ENCODE measurements around the gene ATP6V1G3.
"Not testable (repeated sequence)": the region's sequence is repeated elsewhere in the genome, so short reads cannot be mapped to it uniquely, and the experiment has no call there.

Gene ATP6V1G3

GRCh38 chr1:198496216-198497143, 44.0 kb downstream of the ATP6V1G3 start:
- no peak for DNase-seq

- no peak for DNase-seq
These were observed 44.8 kb downstream of the ATP6V1G3 start for GRCh38 chr1:198495631-198496030.

DNA sequence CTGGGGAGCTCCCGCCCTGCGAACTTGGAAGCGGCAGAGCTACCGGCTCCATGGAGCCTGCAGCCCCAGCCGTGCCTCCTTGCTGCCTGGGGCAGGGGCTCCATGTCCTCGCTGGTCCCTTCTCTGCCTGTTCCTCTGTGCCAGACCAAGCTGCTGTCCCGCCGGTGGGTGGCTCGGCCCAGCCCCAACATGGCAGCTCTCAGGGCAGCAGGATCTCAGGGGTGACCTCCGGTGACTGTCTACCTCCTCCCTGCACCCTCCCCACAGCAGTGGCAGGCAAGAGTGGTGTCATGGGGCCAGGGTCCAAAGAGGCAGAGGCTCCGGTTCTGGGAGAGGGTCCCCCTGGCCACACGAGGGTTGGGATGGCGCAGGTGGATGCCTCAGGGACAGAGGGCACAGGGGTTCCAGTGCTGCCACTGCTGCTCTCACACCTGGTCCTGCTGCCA, 45.8 kb downstream of the ATP6V1G3 start:
- DNase-seq, result no peak

DNA sequence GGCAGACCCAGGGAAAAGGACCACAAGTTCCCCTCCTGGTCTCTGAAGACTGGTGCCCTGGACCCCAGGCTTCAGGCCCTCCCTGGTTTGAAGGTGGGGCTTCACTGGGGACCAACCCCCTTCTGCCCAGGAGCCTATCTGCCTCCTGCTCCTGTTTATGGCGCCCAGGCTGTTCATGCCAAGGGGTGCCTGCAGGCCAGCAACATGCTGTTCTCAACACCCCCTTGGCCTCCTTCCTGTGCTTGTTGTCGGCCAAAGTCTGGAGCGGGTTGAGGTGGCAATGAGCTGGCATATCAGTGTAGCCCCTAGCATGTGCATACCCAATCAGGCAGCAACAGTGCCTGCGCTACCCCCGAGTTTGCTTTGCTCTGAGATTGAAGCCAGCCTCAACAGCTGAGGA, 46.3 kb downstream of the ATP6V1G3 start:
- DNase-seq, result no peak

DNA sequence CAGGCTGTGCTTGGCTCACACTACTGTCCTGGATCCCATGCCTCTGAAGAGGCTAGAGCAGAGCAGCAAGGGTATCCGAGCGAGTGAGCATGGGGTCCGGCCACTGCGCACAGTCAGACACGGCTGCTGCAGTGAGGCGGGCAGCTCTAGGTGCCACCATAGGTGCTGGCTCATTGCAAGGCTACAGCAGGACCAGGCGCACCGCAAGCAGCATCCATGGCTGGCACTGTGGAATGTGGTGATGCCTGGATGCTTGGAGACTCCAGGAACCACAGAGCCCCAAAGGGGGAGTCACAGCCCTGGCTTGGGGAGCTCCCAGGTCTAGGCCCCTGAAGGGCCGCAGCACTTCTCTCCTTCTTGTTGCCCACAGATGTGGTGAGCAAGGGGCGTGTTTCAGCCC, 47.2 kb downstream of the ATP6V1G3 start:
- no peak for DNase-seq

GRCh38 chr1:198492872-198493271, 47.6 kb downstream of the ATP6V1G3 start:
- DNase-seq, result no peak

GRCh38 chr1:198491596-198491995, 48.9 kb downstream of the ATP6V1G3 start:
- DNase-seq, result no peak

DNA sequence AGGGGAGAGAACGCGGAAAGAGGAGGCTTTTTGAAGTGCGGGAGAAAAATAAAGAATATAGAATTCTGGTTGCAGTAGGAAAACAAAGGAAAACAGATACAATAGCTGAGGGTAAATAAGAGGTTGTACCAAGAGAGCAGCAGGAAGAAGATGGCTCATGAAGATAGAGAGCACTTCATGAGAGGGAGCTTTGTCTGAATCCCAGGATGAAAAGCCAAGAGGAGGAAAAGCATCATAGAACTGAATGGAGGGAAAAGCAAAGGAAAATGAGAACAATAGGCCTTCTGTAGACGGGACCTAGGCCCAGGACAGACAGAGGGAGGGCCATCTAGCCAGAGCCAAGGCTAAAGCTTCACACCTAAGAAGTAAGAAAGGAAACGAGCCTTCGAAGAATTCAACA, 49.5 kb downstream of the ATP6V1G3 start:
- DNase-seq, result no peak

GRCh38 chr1:198490224-198490623, 50.3 kb downstream of the ATP6V1G3 start:
- DNase-seq, result no peak

GRCh38 chr1:198486903-198487302, 53.6 kb downstream of the ATP6V1G3 start:
- DNase-seq, result no peak

GRCh38 chr1:198483645-198484044, 56.8 kb downstream of the ATP6V1G3 start:
- DNase-seq, result no peak

DNA sequence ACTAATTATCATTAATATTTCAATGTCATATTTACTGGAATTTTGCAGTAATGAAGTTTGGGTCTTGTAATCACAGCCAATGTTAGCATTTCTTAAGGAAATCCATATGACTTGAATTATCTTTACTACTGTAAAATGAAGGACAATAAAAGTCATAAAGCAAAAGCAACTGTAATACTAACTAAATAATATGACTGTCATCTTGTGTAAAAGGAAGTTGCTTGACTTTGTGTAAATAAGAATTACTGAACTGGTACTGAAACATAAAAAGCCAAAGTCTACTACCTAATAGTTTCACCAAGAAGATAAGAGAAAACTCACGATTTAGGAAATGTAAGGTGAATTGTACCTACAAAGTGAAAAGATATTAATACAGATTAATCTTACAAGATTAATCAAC, 57.5 kb downstream of the ATP6V1G3 start:
- DNase-seq, result no peak

GRCh38 chr1:198481661-198482060, 58.8 kb downstream of the ATP6V1G3 start:
- DNase-seq, result no peak

- DNase-seq, result no peak
These were observed 59.6 kb downstream of the ATP6V1G3 start for GRCh38 chr1:198480876-198481275.

GRCh38 chr1:198477354-198477753, 63.1 kb downstream of the ATP6V1G3 start:
- not testable (repeated sequence) for DNase-seq

All from activated naive CD4-positive, alpha-beta T cell treated with Interleukin-2 at 50 U/mL for 16 hours (primary cell).